Right atrium auricular region (tissue), 2 donors: Measurements from ENCODE around the gene CCL26. TPM values are rescaled to one million over a fixed set of nuclear protein-coding genes. Genes with fewer than 3 reads are reported as not detected.
"Not testable (repeated sequence)": the region's sequence is repeated elsewhere in the genome, so short reads cannot be mapped to it uniquely, and the experiment has no call there.

ENCODE experiments used
- DNase-seq: peaks from one replicate; pipeline ENCODE4 v3.0.0-alpha.2; 2019; ENCODE audit warnings: low spot score
- H3K27ac ChIP-seq, 2 donors: fragments of 200-600 bp; sonication (generic); 1 replicate in 1 of 2; 2 replicates in 1 of 2; pipeline ENCODE4 v1.5.1; 2016 to 2019
- H3K27me3 ChIP-seq, 2 donors: fragments of 200-600 bp; sonication (generic); one replicate each; pipeline versions ENCODE4 v1.5.1 to v1.6.0; 2017 to 2019
- H3K36me3 ChIP-seq: fragments of 200-600 bp; sonication (generic); one replicate; pipeline ENCODE4 v1.5.1; 2016
- H3K4me1 ChIP-seq, 2 donors: fragments of 200-600 bp; sonication (generic); one replicate each; pipeline versions ENCODE4 v1.5.1 to v1.6.0; 2017 to 2019
- H3K4me3 ChIP-seq, 2 donors: fragments of 200-600 bp; sonication (generic); 1 replicate in 1 of 2; 2 replicates in 1 of 2; pipeline ENCODE4 v1.5.1; 2017 to 2019; ENCODE audit warnings: mild to moderate bottlenecking in 1 of 2, moderate library complexity in 1 of 2
- H3K9me3 ChIP-seq, 2 donors: fragments of 200-600 bp; sonication (generic); one replicate each; pipeline ENCODE4 v1.5.1; 2019
- CTCF ChIP-seq, 2 donors: fragments of 200-600 bp; sonication (generic); IDR thresholded peaks; one replicate each; pipeline ENCODE4 v1.5.1; 2019; ENCODE audit warnings: antibody characterized with exemption in 2 of 2
- total RNA-seq, 2 donors: library from RNA; depleted of rRNA; stranded (reverse); fragments of >200 nt; gene quantifications; one replicate each; pipeline ENCODE4 v1.1.0, GENCODE V29; 2016

The CCL26 gene
- total RNA-seq, 2 donors from 2014 or later, result 0.93 to 3.3 TPM

- H3K9me3 ChIP-seq, result peaks cover 8 to 23% of the 10 kb centered on the region in 2 donors
- no peak overlapping the region for H3K27ac ChIP-seq
- H3K36me3 ChIP-seq, result no peaks in the 10 kb centered on the region
- TF ChIP-seq CTCF (IDR thresholded peaks at IDR 0.05), result no peak
- H3K4me1 ChIP-seq, result no peaks in the 10 kb centered on the region
- DNase-seq, result no peak
- H3K27me3 ChIP-seq, result no peaks in the 10 kb centered on the region
- H3K4me3 ChIP-seq, result no peak overlapping the region
Observed at GRCh38 chr7:75804004-75804403, 32.0 kb upstream of the CCL26 start.

- TF ChIP-seq CTCF (IDR thresholded peaks at IDR 0.05), result no peak
- Histone ChIP-seq H3K36me3 (no peaks in the 10 kb centered on the region), H3K4me1 (no peaks in the 10 kb centered on the region), H3K4me3 (no peak overlapping the region), H3K27ac (no peak overlapping the region), H3K27me3 (no peaks in the 10 kb centered on the region), H3K9me3 (peaks cover 8 to 19% of the 10 kb centered on the region in 2 donors)
- DNase-seq, result no peak
Observed at GRCh38 chr7:75802552-75802821, 30.5 kb upstream of the CCL26 start.

- Histone ChIP-seq H3K36me3 (no peaks in the 10 kb centered on the region), H3K9me3 (no peaks in the 10 kb centered on the region), H3K27me3 (no peaks in the 10 kb centered on the region), H3K4me1 (peaks cover 0 to 14% of the 10 kb centered on the region in 2 donors), H3K27ac (no peak overlapping the region), H3K4me3 (no peak overlapping the region)
- no peak for DNase-seq
- no peak for TF ChIP-seq CTCF (IDR thresholded peaks at IDR 0.05)
Observed at GRCh38 chr7:75798770-75799169, 26.8 kb upstream of the CCL26 start.

GRCh38 chr7:75796420-75796819, 24.4 kb upstream of the CCL26 start:
- H3K27ac ChIP-seq, result peak overlapping the region in 1 of 2 donors; percentile 57
- no peak overlapping the region for H3K4me3 ChIP-seq
- H3K27me3 ChIP-seq, result no peaks in the 10 kb centered on the region
- H3K4me1 ChIP-seq, result peaks cover 0 to 21% of the 10 kb centered on the region in 2 donors
- H3K36me3 ChIP-seq, result no peaks in the 10 kb centered on the region
- DNase-seq, result no peak
- TF ChIP-seq CTCF (IDR thresholded peaks at IDR 0.05), result no peak
- no peaks in the 10 kb centered on the region for H3K9me3 ChIP-seq

GRCh38 chr7:75795831-75796285, 23.8 kb upstream of the CCL26 start:
- no peaks in the 10 kb centered on the region for H3K9me3 ChIP-seq
- no peaks in the 10 kb centered on the region for H3K27me3 ChIP-seq
- DNase-seq, result peak; percentile 80
- no peaks in the 10 kb centered on the region for H3K36me3 ChIP-seq
- peaks cover 0 to 25% of the 10 kb centered on the region in 2 donors for H3K4me1 ChIP-seq
- TF ChIP-seq CTCF (IDR thresholded peaks at IDR 0.05), result no peak
- no peak overlapping the region for H3K4me3 ChIP-seq
- H3K27ac ChIP-seq, result peak overlapping the region; percentile 30 to 62

- no peaks in the 10 kb centered on the region for H3K9me3 ChIP-seq
- no peak overlapping the region for H3K27ac ChIP-seq
- no peaks in the 10 kb centered on the region for H3K36me3 ChIP-seq
Observed at GRCh38 chr7:75793676-75794075, 21.7 kb upstream of the CCL26 start.

GRCh38 chr7:75792567-75792966, 20.6 kb upstream of the CCL26 start:
- H3K27me3 ChIP-seq, H3K4me3 ChIP-seq, DNase-seq, H3K9me3 ChIP-seq, H3K36me3 ChIP-seq, H3K27ac ChIP-seq: not testable (repeated sequence)
- peaks cover 0 to 25% of the 10 kb centered on the region in 2 donors for H3K4me1 ChIP-seq

More at GRCh38 chr7:75793676-75794075, 21.7 kb upstream of the CCL26 start:
- Histone ChIP-seq H3K4me3 (no peak overlapping the region), H3K27me3 (no peaks in the 10 kb centered on the region), H3K4me1 (peaks cover 0 to 25% of the 10 kb centered on the region in 2 donors)
- TF ChIP-seq CTCF (IDR thresholded peaks at IDR 0.05), result no peak
- no peak for DNase-seq
